GM21529 (cell line): ENCODE measurements around the gene METTL21A.
"Not testable (repeated sequence)": the region's sequence is repeated elsewhere in the genome, so short reads cannot be mapped to it uniquely, and the experiment has no call there.

Experiments used
- ATAC-seq: cut with Tn5 transposase; IDR thresholded peaks from one replicate; pipeline ENCODE4 v1.9.1; 2021; ENCODE audit not compliant: unreplicated experiment

The METTL21A gene

GRCh38 chr2:207625014-207625907, at the start of gene METTL21A:
Gene METTL21A (minus strand): TSS chr2:207625394. CDS start chr2:207624375, 1,019 bp downstream.
- peak; percentile 58 for ATAC-seq

GRCh38 chr2:207674826-207675225, 49.6 kb upstream of the METTL21A start:
- no peak for ATAC-seq

GRCh38 chr2:207674266-207674774, 49.1 kb upstream of the METTL21A start:
- no peak for ATAC-seq

- ATAC-seq: no peak
Observed at GRCh38 chr2:207673431-207673830, 48.2 kb upstream of the METTL21A start.

- no peak for ATAC-seq
Observed at GRCh38 chr2:207670887-207671286, 45.7 kb upstream of the METTL21A start.

GRCh38 chr2:207663870-207664545, 38.8 kb upstream of the METTL21A start:
- no peak for ATAC-seq

GRCh38 chr2:207662203-207662602, 37.0 kb upstream of the METTL21A start:
- ATAC-seq: peak; percentile 93

- no peak for ATAC-seq
Observed at GRCh38 chr2:207660994-207661393, 35.8 kb upstream of the METTL21A start.

GRCh38 chr2:207658156-207658555, 33.0 kb upstream of the METTL21A start:
- ATAC-seq: no peak

- no peak for ATAC-seq
Observed at GRCh38 chr2:207655000-207655399, 29.8 kb upstream of the METTL21A start.

GRCh38 chr2:207646582-207646981, 21.4 kb upstream of the METTL21A start:
- ATAC-seq: not testable (repeated sequence)

GRCh38 chr2:207643892-207644291, 18.7 kb upstream of the METTL21A start:
- no peak for ATAC-seq

GRCh38 chr2:207640661-207641060, 15.5 kb upstream of the METTL21A start:
- no peak for ATAC-seq

GRCh38 chr2:207640160-207640559, 15.0 kb upstream of the METTL21A start:
- no peak for ATAC-seq

GRCh38 chr2:207639288-207639687, 14.1 kb upstream of the METTL21A start:
- not testable (repeated sequence) for ATAC-seq

GRCh38 chr2:207635468-207636200, 10.4 kb upstream of the METTL21A start:
- ATAC-seq: no peak

GRCh38 chr2:207633686-207634085, 8.5 kb upstream of the METTL21A start:
- ATAC-seq: no peak

GRCh38 chr2:207632575-207633493, 7.6 kb upstream of the METTL21A start:
- peak; percentile 43 for ATAC-seq

- ATAC-seq: no peak
Observed at GRCh38 chr2:207630491-207630890, 5.3 kb upstream of the METTL21A start.

GRCh38 chr2:207629553-207629952, 4.4 kb upstream of the METTL21A start:
- ATAC-seq: no peak
